DLD1 (cell line): ENCODE measurements around the gene SH2B3.

Experiments
- in situ Hi-C: cut with HindIII; loops from 2 replicates; pipeline ENCODE4 v1.10.0; 2017; ENCODE audit warnings: low sequenced_read_pairs

Gene SH2B3

DNA sequence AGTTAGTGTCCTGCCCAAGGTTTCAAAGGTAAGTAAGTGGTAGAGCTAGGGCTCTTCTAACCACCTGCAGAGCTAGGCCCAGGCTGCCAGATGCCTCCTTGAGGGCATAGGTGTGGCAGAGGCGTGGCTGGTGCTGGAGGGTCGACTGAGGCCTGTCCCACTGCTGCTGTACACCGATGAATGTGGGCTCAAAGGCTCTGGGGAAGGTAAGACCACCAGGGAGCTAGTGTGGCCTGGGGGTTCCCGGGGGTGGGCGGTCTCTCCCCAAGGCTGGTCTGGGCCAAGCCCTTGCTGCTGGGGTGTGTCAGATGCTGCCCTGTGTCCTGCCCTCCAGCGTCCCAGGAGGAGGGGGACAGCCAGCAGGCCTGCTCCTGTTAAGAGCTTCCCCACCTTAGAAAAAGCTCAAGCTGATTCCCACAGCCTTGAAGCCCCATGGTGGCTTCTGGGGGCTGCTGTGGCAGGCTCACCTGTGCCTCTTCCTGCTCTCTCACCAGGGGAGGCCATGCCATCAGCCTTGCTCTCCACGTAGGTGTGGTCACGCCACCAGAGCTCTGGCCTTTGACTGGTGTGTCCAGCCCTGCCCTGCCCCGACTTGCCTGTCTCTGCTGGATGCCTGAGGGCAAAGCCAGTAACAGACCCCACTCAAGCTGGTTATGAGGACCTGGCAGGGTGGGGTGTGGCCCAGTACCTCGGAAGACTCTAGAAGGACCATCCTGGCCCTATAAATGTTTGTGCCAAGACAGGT lies 36.8 kb downstream of the SH2B3 start:
- in situ Hi-C loops, result no loop called here

DNA sequence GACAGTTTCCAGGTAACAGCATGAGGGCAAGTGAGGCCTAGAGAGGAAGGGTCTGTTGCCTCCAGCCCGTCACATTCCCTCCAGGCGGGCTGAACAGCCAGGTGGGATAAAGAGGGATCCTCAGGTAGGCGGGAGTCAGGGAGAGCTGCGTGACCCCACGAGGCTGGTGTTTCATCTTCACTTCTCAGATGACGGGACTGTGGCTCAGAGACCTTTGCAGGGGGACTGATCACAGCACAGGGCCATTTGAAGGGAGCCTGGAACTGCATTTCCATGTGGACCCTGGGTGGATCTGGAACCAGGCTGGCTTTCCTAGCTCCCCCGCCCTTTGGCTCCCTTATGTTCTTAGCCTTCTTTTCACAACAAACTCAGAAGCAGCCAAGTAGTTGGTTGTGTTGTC lies 37.4 kb downstream of the SH2B3 start:
- in situ Hi-C loops, result no loop called here

DNA sequence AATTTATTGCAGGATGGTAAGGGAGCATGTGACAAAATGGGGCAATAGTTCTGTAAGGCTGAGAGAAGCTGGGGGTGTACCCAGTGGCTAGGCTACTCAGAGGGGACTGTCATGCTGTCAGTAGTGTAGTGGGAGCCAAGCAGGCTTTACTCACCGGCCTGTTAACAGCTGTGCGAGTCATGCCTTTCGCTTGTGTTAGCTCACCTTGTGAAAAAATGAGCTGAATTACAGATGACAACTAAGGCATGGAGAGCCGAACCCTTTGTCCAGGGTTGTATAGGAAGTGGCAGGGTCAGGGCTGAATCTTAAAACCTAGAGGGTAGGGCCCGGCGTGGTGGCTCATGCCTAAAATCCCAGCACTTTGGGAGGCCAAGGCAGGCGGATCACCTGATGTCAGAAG lies 37.9 kb downstream of the SH2B3 start:
- in situ Hi-C loops, result no loop called here

DNA sequence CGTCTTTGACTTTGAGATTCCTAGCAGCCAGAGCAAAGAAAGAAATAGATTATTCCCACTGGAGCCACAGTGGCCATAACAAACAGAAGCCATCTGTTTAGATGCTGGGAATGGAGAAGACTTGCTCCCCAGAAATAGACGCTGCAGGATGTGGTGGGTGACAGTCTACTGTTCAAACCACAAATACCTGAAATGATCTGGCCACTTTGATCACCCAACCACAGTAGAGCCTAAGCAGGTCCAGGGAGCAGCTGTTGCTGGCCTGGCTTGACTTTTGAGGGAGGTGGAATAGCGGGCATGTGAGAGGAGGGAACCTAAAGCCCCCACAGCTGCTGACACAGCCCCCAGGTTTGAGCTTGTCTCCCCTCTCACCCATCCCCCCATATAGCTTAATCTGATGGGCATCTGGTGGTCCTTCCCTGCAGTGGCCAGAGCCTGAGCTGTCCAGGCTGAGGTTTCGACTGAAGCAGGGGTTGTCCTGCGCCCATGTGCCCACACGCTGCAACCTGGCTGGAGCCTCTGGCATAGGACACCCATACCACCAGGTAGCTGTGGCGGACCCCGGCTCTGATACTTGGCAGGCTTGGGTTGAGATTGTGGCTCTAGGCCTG lies 38.7 kb downstream of the SH2B3 start:
- in situ Hi-C loops, result no loop called here

DNA sequence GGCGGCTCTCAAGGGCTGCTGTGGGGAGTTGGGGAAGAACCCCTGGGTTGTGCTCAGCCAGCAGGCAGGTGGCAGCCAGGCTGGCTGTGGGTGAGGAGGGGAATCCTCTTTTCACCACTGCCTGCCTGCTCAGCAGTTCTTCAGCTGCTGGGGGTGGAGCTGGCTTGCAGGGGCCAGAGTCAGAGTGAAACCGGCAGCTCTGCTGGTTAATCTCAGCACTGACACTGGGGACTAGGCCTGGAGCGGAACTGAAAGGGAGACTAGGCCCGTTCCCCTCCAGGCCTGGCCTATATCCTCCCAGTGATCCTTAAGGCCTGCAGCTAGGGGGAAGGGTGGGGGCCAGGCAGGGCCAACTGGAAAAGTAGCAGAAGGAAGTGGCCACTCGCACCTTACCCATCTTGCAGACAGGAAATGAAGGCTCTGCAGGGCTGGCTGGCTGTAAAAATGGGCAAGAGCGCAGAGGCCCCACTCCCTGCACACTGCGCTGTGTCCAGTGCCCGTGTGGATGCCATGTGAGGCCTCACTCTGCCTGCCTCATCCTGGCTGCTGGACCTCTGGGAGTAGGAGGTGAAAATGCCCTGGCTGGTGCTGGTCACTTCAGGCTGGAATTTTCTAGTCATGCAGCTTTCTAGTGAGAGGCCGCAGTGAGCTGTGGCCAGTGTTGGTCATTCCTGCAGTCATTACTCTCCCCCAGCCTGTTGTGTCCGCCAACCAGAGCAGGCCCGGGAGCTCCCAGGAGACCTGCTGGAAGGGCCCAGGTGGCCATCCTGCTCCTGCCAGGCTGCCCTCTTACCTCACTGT lies 39.4 kb downstream of the SH2B3 start:
- in situ Hi-C loops, result no loop called here

DNA sequence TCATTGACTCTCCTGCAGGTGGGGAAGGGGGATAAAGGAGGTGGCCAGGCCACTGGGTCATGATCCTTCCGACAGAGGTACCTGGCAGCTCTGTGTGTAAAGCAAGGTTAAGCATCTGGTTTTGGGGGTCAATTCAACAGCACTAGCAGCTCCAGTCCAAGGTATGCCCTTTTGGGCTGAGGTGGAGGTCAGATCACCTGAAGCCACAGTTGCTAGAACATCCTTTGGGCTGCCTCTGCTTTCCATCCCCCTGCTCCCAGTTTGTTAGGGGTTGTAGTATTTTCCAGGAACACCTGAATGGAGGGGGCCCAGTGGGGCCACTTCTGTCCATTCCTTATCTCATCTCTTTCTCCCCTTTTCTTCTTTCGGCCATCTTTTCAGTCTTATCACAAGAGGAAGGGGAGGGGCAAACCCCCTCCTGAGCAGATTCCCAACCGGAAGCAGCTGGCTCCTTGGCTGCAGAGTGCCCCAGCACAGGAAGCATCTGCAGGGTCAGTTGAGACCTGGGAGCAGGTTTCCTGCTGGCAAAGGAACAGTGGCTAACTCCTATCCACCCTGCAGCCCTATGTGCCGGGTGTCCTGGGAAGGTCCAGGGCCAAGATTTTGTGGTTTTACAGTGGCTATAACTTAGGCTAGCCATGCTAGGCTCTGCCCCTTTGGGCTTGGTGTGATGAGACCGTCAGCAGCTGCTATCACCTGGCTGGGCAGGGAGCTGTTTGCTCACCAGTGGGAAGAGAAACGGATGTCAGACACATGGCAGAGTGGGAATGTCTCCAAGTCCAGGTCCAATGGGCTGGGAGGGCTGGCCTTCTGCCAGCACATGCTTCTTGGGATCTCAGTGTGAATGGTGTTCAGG lies 40.2 kb downstream of the SH2B3 start:
- in situ Hi-C loops, result no loop called here

DNA sequence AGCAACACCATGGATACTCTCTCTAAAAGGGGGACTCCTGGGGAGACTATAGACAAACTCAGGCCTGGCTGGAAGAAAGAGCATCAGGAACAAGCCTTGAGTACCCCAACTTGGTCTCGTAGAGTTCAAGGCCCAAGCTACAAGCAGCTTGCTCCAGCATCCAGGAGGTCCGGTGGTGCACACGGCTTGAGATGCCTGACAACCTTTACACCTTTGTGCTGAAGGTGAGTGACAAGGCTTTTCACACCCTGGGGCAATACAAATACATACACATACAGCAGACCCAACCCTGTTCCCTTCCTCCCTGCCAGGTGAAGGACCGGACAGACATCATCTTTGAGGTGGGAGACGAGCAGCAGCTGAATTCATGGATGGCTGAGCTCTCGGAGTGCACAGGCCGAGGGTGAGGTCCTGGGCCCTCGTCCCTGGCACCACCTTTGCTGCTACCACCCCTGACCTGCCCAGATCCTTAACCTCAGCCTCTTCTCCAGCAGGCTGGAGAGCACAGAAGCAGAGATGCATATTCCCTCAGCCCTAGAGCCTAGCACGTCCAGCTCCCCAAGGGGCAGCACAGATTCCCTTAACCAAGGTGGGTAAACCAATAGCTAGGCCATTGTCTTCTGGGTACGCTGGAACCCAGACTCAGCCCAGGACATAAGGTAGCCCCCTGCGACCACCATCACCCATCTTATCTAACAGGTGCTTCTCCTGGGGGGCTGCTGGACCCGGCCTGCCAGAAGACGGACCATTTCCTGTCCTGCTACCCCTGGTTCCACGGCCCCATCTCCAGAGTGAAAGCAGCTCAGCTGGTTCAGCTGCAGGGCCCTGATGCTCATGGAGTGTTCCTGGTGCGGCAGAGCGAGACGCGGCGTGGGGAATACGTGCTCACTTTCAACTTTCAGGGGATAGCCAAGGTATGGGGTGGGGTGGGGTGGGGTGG lies 41.2 kb downstream of the SH2B3 start:
- in situ Hi-C loops, result no loop called here

DNA sequence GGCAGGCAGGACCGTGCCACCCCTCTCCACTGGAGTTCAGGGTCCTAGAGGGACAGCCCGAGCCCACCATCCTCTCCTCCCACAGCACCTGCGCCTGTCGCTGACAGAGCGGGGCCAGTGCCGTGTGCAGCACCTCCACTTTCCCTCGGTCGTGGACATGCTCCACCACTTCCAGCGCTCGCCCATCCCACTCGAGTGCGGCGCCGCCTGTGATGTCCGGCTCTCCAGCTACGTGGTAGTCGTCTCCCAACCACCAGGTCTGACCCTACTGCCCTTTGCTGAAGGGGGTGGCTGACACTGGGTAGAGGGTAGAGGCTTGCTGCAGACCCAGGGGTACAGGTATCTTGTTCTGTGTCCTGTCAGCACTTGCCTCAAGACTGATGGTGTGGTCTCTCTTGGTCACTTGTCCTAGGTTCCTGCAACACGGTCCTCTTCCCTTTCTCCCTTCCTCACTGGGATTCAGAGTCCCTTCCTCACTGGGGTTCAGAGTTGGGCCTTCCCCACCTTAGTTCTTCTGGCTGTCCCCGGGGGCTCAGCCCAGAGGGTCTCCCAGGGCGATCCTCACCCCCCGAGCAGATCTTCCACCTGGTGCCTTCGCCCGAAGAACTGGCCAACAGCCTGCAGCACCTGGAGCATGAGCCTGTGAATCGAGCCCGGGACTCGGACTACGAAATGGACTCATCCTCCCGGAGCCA lies 42.0 kb downstream of the SH2B3 start:
- in situ Hi-C loops, result no loop called here

DNA sequence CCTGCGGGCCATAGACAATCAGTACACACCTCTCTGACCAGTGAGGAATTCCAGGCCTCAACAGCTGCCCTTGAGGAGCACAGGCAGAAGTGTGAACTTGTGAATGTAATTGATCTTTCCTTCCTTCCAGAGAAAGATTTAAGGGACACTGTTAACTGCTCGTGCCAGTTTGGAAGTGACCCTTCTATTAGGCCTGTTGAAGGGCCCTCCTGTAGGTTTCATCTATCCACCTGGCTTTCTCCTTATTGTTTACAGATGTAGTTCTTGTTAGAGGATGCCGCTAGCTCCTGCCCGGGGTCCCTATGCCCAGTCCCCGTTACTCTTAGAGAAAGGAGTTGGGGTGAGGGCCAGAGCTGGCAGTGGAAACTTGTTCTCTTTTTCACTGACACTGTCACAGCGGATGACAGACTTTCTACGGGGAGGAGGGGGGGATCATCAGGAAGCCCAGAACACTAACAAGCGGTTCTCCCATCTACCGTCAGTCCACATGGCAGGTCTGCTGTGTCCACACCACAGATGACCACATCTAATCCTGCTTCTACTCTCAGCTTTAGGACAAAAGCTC lies 42.6 kb downstream of the SH2B3 start:
- in situ Hi-C loops, result no loop called here

DNA sequence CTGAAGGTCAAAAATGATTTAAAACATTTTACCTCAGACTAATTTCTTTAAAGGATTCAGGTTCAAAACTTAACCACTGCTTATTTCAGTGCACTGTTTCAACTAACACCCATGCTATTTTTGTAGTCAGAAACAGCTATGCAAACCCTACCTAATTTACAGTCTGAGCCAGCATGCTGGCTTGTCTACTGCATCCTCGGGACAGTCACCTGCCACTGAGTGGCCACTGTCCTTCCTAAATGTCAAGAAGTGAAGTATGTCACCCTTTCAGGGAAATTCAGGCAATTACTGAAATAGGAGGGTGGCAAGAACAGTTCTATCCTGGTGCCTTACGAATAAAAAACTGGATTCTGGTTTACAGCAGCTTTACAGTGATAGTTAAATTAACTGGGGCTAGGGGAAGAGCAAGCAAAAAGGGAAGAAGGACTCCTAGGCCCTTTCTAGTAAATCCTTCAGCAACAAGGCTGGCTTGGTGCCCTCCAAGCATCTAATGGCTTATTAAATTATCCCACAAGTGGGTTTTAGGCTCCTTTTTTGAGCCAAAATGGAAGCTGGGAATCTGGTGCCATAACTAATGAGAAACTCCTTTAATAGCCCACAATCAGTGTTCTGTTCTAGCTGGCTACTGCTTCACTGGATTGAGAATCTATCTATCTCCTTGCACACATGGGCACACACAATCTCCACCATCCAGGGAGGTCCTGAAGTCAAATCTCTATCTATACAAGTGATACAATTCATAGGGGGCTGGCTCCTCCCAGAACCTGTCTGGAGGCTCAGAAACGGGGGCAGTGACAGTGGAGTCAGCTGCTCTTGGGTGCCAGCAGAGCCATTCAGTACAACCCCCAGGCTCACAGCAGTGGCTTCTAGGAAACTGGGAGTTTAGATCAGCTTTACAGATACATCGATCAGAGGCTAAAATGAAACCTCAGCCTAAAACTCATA lies 43.4 kb downstream of the SH2B3 start:
- in situ Hi-C loops, result no loop called here

DNA sequence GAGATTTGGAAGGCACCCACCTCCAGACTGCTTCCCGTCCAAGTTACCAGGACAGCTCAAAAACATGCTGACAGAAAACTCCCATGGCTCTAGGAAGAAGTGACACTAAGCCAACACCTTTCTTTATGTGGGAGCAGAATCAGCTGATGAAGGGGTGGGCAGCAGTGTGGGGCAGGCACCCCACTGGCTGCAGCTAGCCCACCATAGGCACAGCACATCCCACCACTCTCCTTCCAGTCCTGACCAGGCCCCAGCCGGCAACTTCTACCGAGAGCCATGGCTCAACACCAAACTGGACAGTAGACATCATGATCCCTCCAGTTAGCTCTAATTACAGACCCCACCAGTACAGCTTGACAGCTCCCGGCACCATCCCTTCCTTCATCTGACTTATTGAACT lies 45.0 kb downstream of the SH2B3 start:
- in situ Hi-C loops, result no loop called here

DNA sequence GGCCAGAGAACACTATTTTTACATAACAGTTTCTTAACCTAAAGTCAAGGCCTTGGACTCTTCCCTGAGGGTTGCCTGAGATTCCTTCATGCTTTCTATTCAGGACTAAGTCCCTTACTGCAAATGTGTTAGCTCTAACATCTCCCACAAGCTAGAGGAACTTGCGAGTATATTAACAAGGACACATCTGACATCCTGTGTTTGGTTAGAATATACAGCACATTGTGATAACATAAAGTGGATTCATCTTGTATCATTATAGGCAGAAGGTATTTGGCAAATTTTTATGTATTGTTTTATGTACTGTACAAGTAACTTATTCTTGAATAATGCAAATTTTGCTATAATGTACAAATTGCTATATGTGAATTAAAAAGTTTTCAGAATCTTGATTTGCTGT lies 45.5 kb downstream of the SH2B3 start:
- in situ Hi-C loops, result no loop called here

DNA sequence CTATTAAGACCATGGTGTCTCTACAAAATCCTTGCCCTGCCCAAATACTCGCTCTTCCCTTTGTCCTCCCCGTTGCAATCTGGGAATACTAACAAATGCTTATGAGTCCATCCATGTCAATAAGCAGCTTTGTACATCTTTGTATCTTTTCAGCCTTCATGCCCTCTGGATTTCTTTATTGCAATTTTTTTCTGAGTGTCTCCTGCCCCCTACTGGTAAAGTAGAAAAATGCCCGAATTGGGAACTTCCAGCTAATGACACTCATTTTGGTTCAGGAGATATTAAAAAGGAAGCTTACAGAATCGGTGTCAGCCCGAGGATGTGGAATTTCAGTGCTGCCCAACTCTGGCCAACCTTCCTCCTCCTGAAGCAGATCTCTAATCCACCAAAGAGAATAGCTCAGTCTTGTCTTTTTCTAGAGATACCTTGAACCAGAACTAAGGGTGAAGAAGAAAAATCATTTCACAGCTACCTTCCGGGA lies 46.0 kb downstream of the SH2B3 start:
- in situ Hi-C loops, result no loop called here

DNA sequence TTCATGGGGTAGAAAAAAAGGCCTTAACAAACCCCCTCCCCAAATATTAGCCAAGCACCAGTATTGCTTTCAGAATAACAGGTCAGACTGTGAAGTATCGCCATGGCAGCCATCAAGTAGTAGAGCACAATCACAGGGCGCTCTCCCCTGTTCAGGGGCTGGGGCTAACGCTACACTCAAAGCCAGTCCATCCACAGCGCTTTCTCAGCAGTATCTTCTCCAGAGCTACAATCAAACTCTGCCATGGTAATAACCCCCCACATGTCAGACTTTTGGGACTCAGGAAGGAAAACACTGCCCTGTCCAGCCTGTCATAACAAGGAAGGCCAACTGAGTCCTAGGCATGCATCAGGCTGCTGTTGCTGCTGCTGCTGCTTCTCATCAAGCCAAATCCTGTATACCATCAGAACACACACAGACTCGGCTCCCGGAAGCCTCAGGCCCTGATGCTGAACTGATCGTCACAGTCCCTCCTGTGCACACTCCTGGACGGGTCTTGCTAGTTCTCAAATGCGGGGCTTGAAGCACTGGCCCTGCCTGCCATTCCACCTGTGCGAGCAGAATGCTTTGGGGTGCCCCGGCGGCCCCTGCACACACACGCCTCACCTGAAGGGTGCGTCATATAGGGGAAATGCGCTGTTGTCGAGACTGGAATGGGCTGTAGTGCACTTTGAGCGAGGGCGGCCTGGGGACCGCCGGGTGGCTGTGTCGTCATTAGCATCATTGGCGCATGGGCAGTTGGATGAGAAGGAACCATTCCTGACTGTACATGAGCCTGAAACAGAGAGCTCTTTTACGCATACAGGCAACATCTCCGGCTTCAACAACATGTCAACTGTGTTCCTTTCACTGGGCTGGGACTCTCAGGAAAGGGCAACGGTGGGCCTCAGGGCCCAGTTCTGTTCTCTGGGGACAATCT lies 47.6 kb downstream of the SH2B3 start:
- in situ Hi-C loops, result no loop called here

DNA sequence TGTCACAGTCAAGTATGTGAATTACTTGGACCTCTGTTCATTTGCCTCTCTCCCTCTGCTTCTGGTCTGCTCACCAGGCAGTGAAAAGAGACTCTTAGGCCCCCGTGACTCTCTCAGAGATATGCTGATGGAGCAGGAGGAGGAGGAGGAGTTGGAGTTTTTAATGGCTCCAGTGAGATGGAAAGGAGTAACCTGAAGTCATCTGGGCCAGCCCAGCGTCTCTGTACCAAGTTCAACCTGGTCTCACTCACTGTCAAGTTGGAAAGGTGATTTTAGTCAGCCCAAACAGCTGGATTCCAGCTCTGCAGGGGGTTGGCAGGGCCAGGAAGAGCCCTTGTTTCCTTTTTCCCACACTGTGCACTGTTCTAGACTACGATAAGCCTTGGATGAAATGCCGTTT lies 48.6 kb downstream of the SH2B3 start:
- in situ Hi-C loops, result no loop called here

DNA sequence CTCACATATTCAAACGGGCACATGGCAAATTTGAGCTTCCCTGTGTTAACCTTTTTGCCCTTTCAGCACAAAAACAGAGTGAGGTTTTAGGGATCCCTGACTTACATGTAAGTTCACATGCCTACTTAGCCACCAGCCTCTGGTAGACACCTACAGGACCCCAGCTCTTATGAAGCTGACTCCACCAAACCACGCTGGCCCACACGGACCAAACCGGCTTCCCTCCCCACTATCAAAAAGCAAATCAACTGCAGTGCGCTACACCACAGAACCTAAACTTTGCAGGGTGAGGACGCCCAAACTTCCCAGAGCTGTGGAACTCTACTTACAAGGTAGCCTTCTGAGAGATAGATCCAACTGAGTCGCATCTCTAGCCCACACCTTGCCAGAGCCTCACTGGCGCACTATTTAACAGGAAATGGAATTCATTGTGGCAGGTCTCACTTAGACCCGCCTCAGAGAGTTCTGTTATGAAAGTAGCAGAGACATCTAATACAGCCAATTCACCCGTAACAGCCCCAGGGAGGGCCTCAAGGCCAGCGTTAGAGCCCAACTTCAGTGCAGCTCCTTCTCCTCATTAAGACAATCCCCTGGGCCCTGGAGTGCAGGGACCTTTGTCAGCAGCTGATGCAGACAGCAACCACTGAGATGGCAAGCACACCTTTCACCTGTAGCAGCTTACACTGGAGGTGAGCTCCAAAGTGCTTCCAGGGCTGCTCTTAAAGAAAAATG lies 49.2 kb downstream of the SH2B3 start:
- in situ Hi-C loops, result no loop called here
